Sigmoid colon (tissue), 7 donors: ENCODE results near the gene PDPK1. TPM values are rescaled to one million over a fixed set of nuclear protein-coding genes. Genes with fewer than 3 reads are reported as not detected.
A peak's percentile ranks its signal among the peaks of the same experiment; 100 is the strongest.

ENCODE experiments used
- DNase-seq: peaks from one replicate; pipeline ENCODE4 v3.0.0-alpha.2; 2019
- H3K27ac ChIP-seq, 4 donors: fragments of 200-600 bp; sonication (generic); one replicate each; pipeline ENCODE4 v1.5.1; 2016 to 2019; ENCODE audit warnings: mild to moderate bottlenecking in 1 of 4
- H3K27me3 ChIP-seq, 3 donors: fragments of 200-600 bp; sonication (generic); one replicate each; pipeline ENCODE4 v1.5.1; 2019; ENCODE audit warnings: mild to moderate bottlenecking in 1 of 3
- H3K36me3 ChIP-seq, 4 donors: fragments of 200-600 bp; sonication (generic); one replicate each; pipeline ENCODE4 v1.5.1; 2016 to 2019
- H3K4me1 ChIP-seq, 4 donors: fragments of 200-600 bp; sonication (generic); one replicate each; pipeline ENCODE4 v1.5.1; 2017 to 2019
- H3K4me3 ChIP-seq, 4 donors: fragments of 200-600 bp; sonication (generic); one replicate each; pipeline ENCODE4 v1.5.1; 2017 to 2019; ENCODE audit warnings: mild to moderate bottlenecking in 2 of 4, moderate library complexity in 1 of 4
- H3K9me3 ChIP-seq, 4 donors: fragments of 200-600 bp in 3 of 4; sonication (generic) in 3 of 4; one replicate each; pipeline versions ENCODE4 v1.5.1 to v1.6.1; 2013 to 2019
- CTCF ChIP-seq, 4 experiments: fragments of 450-650 bp in 3 of 4; fragments of 200-600 bp in 1 of 4; IDR thresholded peaks; one replicate each; pipeline ENCODE4 v1.5.1; 2016 to 2019; ENCODE audit warnings: antibody characterized with exemption in 4 of 4, mild to moderate bottlenecking in 3 of 4, moderate library complexity in 2 of 4
- EP300 ChIP-seq, 4 donors: sonication (generic); formaldehyde crosslinking; IDR thresholded peaks; one replicate each; pipeline ENCODE4 v1.6.1; 2017; ENCODE audit warnings: antibody characterized with exemption in 4 of 4
- POLR2A ChIP-seq, 2 donors: fragments of 450-650 bp; IDR thresholded peaks; one replicate each; pipeline ENCODE4 v1.6.1; 2016; ENCODE audit warnings: antibody characterized with exemption in 2 of 2, mild to moderate bottlenecking in 2 of 2, moderate library complexity in 2 of 2
- POLR2AphosphoS5 ChIP-seq, 4 donors: sonication (generic); formaldehyde crosslinking; IDR thresholded peaks; one replicate each; pipeline ENCODE4 v1.6.1; 2017; ENCODE audit warnings: antibody characterized with exemption in 4 of 4
- WGBS, 2 donors: extraction: QIAGEN DNeasy Blood & Tissue Kit; methylation state at CpG; one replicate each; pipeline ENCODE4 v1.1.7; 2013; 5-methylcytosine and 5-hydroxymethylcytosine counted together
- intact Hi-C: fragments of 100-400 bp; cut with DNase I; formaldehyde crosslinking; loops from one replicate; pipeline ENCODE4 v1.15.1; 2023
- polyA plus RNA-seq, 3 donors: library from polyadenylated mRNA; stranded (reverse); fragments of 200-250 nt; gene quantifications; one replicate each; pipeline ENCODE4 v1.2.3, GENCODE V29; 2013
- total RNA-seq, 4 donors: library from RNA; depleted of rRNA; stranded (reverse); fragments of >200 nt; gene quantifications; one replicate each; pipeline ENCODE4 v1.1.0, GENCODE V29; 2016
- donor health status: healthy with polysubstance abuse.
- donor health status: Bipolar disorder and iron deficiency.
- donor health status: healthy.

Gene PDPK1
- total RNA-seq = 10 to 100 TPM; 22.7 to 32.2 (median 31.0) TPM
- 10 to 100 TPM; 24.0 to 31.1 (median 31.0) TPM for polyA plus RNA-seq

GRCh38 chr16:2537451-2538379, at the start of gene PDPK1:
Gene PDPK1, plus strand, starts transcription at chr16:2538021. Its CDS starts 92 bp downstream, at chr16:2538113.
- TF ChIP-seq EP300 (IDR thresholded peaks at IDR 0.05) (no peak), POLR2AphosphoS5 (IDR thresholded peaks at IDR 0.05) (peak in 3 of 4 donors; percentile 43 to 63 (median 53))
- Histone ChIP-seq H3K36me3 (no peaks in the 10 kb centered on the region), H3K4me1 (peaks cover 0 to 51% (median 38%) of the 10 kb centered on the region in 4 donors), H3K4me3 (peak within 1 kb of the TSS; percentile 62 to 89 (median 64)), H3K27ac (peak within 1 kb of the TSS; percentile 86 to 92 (median 88)), H3K27me3 (no peaks in the 10 kb centered on the region), H3K9me3 (no peaks in the 10 kb centered on the region)
- DNase-seq = peak; percentile 97
- intact Hi-C loops = no loop called here
- WGBS, 2 donors = 1% methylated on average over 126 of the region's 126 CpGs

GRCh38 chr16:2489581-2489980, 48.2 kb upstream of the PDPK1 start:
- Histone ChIP-seq H3K27ac (no peak overlapping the region), H3K27me3 (no peaks in the 10 kb centered on the region), H3K36me3 (peaks cover 0 to 8% (median 0%) of the 10 kb centered on the region in 4 donors), H3K4me3 (no peak overlapping the region), H3K9me3 (no peaks in the 10 kb centered on the region), H3K4me1 (peaks cover 0 to 2% (median 0%) of the 10 kb centered on the region in 4 donors)
- no peak for DNase-seq
- intact Hi-C loops = no loop called here
- TF ChIP-seq EP300 (IDR thresholded peaks at IDR 0.05) = no peak
- no peak for TF ChIP-seq POLR2AphosphoS5 (IDR thresholded peaks at IDR 0.05)
- no peak for TF ChIP-seq POLR2A (IDR thresholded peaks at IDR 0.05)
- no peak for TF ChIP-seq CTCF (IDR thresholded peaks at IDR 0.05)
- WGBS, 2 donors = 94 to 96% methylated on average over 16 of the region's 16 CpGs

- WGBS, 2 donors = 84 to 91% methylated on average over 23 of the region's 23 CpGs
- H3K36me3 ChIP-seq = peaks cover 0 to 8% (median 0%) of the 10 kb centered on the region in 4 donors
- H3K27me3 ChIP-seq = no peaks in the 10 kb centered on the region
- no peaks in the 10 kb centered on the region for H3K4me1 ChIP-seq
- DNase-seq = no peak
- H3K4me3 ChIP-seq = no peak overlapping the region
- no peak overlapping the region for H3K27ac ChIP-seq
- TF ChIP-seq POLR2AphosphoS5 (IDR thresholded peaks at IDR 0.05) = no peak
- TF ChIP-seq CTCF (IDR thresholded peaks at IDR 0.05) = no peak
- no peak for TF ChIP-seq POLR2A (IDR thresholded peaks at IDR 0.05)
- TF ChIP-seq EP300 (IDR thresholded peaks at IDR 0.05) = no peak
- intact Hi-C loops = no loop called here
- no peaks in the 10 kb centered on the region for H3K9me3 ChIP-seq
These were observed 47.4 kb upstream of the PDPK1 start for GRCh38 chr16:2490190-2491105.

GRCh38 chr16:2492292-2492691, 45.5 kb upstream of the PDPK1 start:
- Histone ChIP-seq H3K27me3 (no peaks in the 10 kb centered on the region), H3K36me3 (peaks cover 0 to 21% (median 3%) of the 10 kb centered on the region in 4 donors), H3K4me3 (no peak overlapping the region), H3K27ac (no peak overlapping the region), H3K4me1 (peaks cover 0 to 5% (median under 1%) of the 10 kb centered on the region in 4 donors), H3K9me3 (no peaks in the 10 kb centered on the region)
- intact Hi-C loops = no loop called here
- TF ChIP-seq CTCF (IDR thresholded peaks at IDR 0.05) (no peak), POLR2AphosphoS5 (IDR thresholded peaks at IDR 0.05) (no peak), EP300 (IDR thresholded peaks at IDR 0.05) (no peak), POLR2A (IDR thresholded peaks at IDR 0.05) (no peak)
- WGBS, 2 donors = 27 to 69% methylated on average over 13 of the region's 13 CpGs
- no peak for DNase-seq
